Left lobe of liver (tissue), 2 donors: ENCODE results near the gene KRT36. TPM values are rescaled to one million over a fixed set of nuclear protein-coding genes. Genes with fewer than 3 reads are reported as not detected.

Experiments
- ATAC-seq: fragments of 200-7000 bp; cut with Tn5 transposase; one replicate; pipeline ENCODE4 v1.9.1; 2020; ENCODE audit warnings: mild to moderate bottlenecking, moderate library complexity
- DNase-seq: peaks from one replicate; pipeline ENCODE4 v3.0.0-alpha.2; 2020; ENCODE audit warnings: low spot score
- total RNA-seq: library from RNA; stranded (reverse); gene quantifications from one replicate; pipeline ENCODE4 v1.2.1, GENCODE V29; 2021
- donor health status: DM: no; HTN: no; CAD: no; lungs with moderate emphysema.
- donor health status: DM: no; HTN: yes; CAD: no.

Gene KRT36
- not detected for total RNA-seq

GRCh38 chr17:41489531-41489930 lies at the start of gene KRT36:
KRT36 (minus strand) TSS chr17:41489910; CDS start chr17:41489864, 46 bp downstream.
- DNase-seq (no peak), ATAC-seq (no peak)

- no peak for DNase-seq
- ATAC-seq = no peak
Measured at GRCh38 chr17:41539071-41539492, 49.4 kb upstream of the KRT36 start.

GRCh38 chr17:41538565-41538991 lies 48.9 kb upstream of the KRT36 start:
- ATAC-seq (no peak), DNase-seq (no peak)

GRCh38 chr17:41537990-41538389 lies 48.3 kb upstream of the KRT36 start:
- DNase-seq = no peak
- no peak for ATAC-seq

GRCh38 chr17:41537614-41537954 lies 47.9 kb upstream of the KRT36 start:
- DNase-seq (no peak), ATAC-seq (no peak)

- DNase-seq (no peak), ATAC-seq (no peak)
Measured at GRCh38 chr17:41536741-41537613, 47.3 kb upstream of the KRT36 start.

- no peak for ATAC-seq
Measured at GRCh38 chr17:41535764-41536481, 46.2 kb upstream of the KRT36 start.

GRCh38 chr17:41534899-41535546 lies 45.3 kb upstream of the KRT36 start:
- DNase-seq = no peak
- no peak for ATAC-seq

More at GRCh38 chr17:41535764-41536481, 46.2 kb upstream of the KRT36 start:
- no peak for DNase-seq

- ATAC-seq (no peak), DNase-seq (no peak)
Measured at GRCh38 chr17:41533613-41534012, 43.9 kb upstream of the KRT36 start.

- no peak for DNase-seq
Measured at GRCh38 chr17:41532947-41533570, 43.3 kb upstream of the KRT36 start.

GRCh38 chr17:41531993-41532392 lies 42.3 kb upstream of the KRT36 start:
- DNase-seq = no peak
- no peak for ATAC-seq

More at GRCh38 chr17:41532947-41533570, 43.3 kb upstream of the KRT36 start:
- no peak for ATAC-seq

- DNase-seq (no peak), ATAC-seq (no peak)
Measured at GRCh38 chr17:41530062-41531048, 40.6 kb upstream of the KRT36 start.

GRCh38 chr17:41529491-41529915 lies 39.8 kb upstream of the KRT36 start:
- no peak for ATAC-seq
- DNase-seq = no peak

GRCh38 chr17:41528959-41529353 lies 39.2 kb upstream of the KRT36 start:
- ATAC-seq = no peak
- DNase-seq = no peak

GRCh38 chr17:41527063-41528023 lies 37.6 kb upstream of the KRT36 start:
- no peak for DNase-seq

GRCh38 chr17:41524261-41524660 lies 34.6 kb upstream of the KRT36 start:
- ATAC-seq = no peak
- no peak for DNase-seq

More at GRCh38 chr17:41527063-41528023, 37.6 kb upstream of the KRT36 start:
- ATAC-seq = peak; percentile 37

GRCh38 chr17:41523787-41524186 lies 34.1 kb upstream of the KRT36 start:
- ATAC-seq = no peak
- no peak for DNase-seq

GRCh38 chr17:41523225-41523593 lies 33.5 kb upstream of the KRT36 start:
- no peak for ATAC-seq
- no peak for DNase-seq
